RCC 7860 (cell line): ENCODE measurements around the gene CACNA2D3.
A peak's percentile ranks its signal among the peaks of the same experiment; 100 is the strongest.

Experiments used
- DNase-seq: peaks from one replicate; pipeline ENCODE4 v3.0.0-alpha.2; 2015; ENCODE audit warnings: low spot score
- FAIRE-seq: peaks from 2 replicates; lab custom pipeline; 2012; peaks lifted over from hg19 to GRCh38; lab: Jason Lieb, UNC

CACNA2D3 gene

GRCh38 chr3:54713031-54713430 lies 590.7 kb downstream of the CACNA2D3 start:
- no peak for DNase-seq
- no peak for FAIRE-seq

- DNase-seq (no peak), FAIRE-seq (no peak)
Measured at GRCh38 chr3:54713455-54713854, 591.1 kb downstream of the CACNA2D3 start.

- FAIRE-seq, result no peak
- no peak for DNase-seq
Measured at GRCh38 chr3:54714035-54714434, 591.7 kb downstream of the CACNA2D3 start.

GRCh38 chr3:54717506-54717905 lies 595.2 kb downstream of the CACNA2D3 start:
- FAIRE-seq, result no peak
- no peak for DNase-seq

- FAIRE-seq (no peak), DNase-seq (no peak)
Measured at GRCh38 chr3:54719914-54720313, 597.6 kb downstream of the CACNA2D3 start.

- no peak for FAIRE-seq
- no peak for DNase-seq
Measured at GRCh38 chr3:54720604-54721003, 598.3 kb downstream of the CACNA2D3 start.

GRCh38 chr3:54731732-54732445 lies 609.5 kb downstream of the CACNA2D3 start:
- no peak for FAIRE-seq

GRCh38 chr3:54733106-54734006 lies 611.0 kb downstream of the CACNA2D3 start:
- FAIRE-seq (no peak), DNase-seq (no peak)

More at GRCh38 chr3:54731732-54732445, 609.5 kb downstream of the CACNA2D3 start:
- no peak for DNase-seq

DNA sequence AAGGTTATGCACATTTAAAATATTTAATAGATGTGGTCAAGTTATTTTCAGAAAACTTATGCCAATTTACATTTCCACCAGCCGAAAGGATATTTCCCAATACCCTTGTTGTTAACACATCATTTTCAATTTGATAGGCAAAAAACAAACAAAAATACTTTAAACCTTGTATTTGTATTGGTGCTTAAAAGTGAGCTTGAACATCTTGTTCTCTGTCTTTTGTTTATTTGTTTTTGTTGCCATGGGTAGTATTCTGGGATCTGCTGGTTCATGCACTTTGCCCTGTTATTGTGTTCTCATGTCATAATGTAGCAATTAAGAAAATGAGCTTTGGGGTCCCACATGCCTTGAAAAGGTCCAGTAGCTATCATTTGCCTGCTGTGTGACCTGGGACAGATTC lies 614.1 kb downstream of the CACNA2D3 start:
- DNase-seq (no peak), FAIRE-seq (no peak)

DNA sequence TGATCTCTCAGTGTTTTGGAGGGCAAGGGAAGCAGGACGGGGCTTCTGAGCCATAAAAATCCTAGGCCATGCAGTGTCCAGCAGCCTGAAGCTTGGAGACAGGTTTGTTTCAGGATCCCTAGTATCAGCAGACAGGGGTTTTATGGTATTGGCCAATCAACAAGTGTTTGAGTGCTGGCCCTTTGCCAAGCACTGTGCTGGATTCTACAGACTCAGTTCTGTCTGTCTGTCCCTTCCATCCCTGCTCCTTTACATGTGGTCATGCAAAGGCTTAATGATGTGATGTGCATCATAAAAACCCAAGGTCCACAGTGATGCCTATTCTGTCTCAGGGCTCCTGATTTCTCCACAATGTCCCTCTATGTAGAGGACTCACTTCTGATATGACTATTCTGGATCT lies 621.4 kb downstream of the CACNA2D3 start:
- DNase-seq, result no peak

GRCh38 chr3:54744291-54744690 lies 621.9 kb downstream of the CACNA2D3 start:
- no peak for FAIRE-seq

More for the DNA sequence above, 621.4 kb downstream of the CACNA2D3 start:
- no peak for FAIRE-seq

DNA sequence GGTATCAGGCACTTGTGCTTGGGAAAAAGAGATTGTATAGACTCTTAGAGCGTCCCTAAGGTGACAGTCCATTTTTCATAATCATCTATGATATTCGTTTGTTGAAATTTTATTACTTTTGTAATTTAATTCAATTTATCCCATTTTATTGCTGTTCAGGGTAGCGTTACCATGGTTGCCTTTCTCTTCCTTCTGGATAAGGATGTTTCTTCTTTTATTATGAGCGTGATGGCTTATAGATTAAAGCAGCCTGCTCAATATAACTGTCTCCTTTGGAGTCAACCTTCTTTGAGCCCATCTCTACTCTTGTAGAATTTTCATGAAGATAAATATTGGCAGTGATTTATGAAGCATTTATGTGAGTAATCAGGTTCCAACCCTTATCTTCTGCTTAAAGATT lies 623.5 kb downstream of the CACNA2D3 start:
- no peak for DNase-seq
- FAIRE-seq, result no peak

More at GRCh38 chr3:54744291-54744690, 621.9 kb downstream of the CACNA2D3 start:
- no peak for DNase-seq

DNA sequence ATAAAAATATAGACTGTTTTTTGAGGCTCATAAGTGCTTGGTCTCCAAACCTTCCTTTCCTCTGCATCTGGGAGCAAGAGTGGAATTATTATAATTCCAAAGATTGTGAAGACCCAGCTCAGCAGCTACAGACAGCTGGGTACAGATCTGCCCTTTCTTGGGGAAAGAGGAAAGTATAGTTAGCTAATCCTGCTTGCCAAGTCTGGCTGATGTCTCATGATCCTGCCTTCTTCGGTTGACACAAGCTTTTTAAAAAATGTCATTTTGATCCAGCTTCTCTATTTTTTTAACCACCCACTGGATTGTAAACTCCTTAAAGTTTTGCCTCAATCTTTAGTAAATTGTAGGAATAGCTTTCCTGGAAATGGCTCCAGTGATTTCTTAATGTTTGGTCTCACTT lies 624.4 kb downstream of the CACNA2D3 start:
- FAIRE-seq, result no peak
- no peak for DNase-seq

- no peak for FAIRE-seq
- no peak for DNase-seq
Measured at GRCh38 chr3:54755756-54756155, 633.4 kb downstream of the CACNA2D3 start.

DNA sequence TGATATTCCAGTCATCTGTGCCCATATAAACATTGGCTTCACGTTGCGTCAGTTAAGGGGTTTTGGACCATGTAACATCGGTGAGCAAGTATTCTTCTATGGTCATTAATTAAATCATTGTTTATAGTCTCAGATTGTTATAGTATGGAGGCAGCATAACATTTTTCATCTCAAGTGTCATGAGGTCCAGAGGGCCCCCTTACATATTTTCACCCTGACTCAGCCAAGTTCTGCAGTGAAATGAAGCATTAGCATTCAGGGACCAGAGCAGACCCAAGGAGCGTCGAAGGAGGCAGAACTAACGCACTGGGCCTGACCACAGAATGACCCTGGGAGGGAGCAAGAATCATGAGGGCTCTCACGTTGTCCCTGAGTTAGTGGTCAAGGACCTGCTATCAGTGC lies 634.0 kb downstream of the CACNA2D3 start:
- peak; percentile 96 for DNase-seq
- FAIRE-seq, result peak; percentile 90

GRCh38 chr3:54758461-54758860 lies 636.1 kb downstream of the CACNA2D3 start:
- FAIRE-seq (no peak), DNase-seq (no peak)

- DNase-seq, result no peak
- no peak for FAIRE-seq
Measured at GRCh38 chr3:54759166-54759565, 636.8 kb downstream of the CACNA2D3 start.

GRCh38 chr3:54760201-54760600 lies 637.8 kb downstream of the CACNA2D3 start:
- FAIRE-seq (no peak), DNase-seq (no peak)

- DNase-seq, result no peak
- no peak for FAIRE-seq
Measured at GRCh38 chr3:54761637-54762036, 639.3 kb downstream of the CACNA2D3 start.

GRCh38 chr3:54764911-54765310 lies 642.6 kb downstream of the CACNA2D3 start:
- FAIRE-seq (no peak), DNase-seq (no peak)

- no peak for DNase-seq
- no peak for FAIRE-seq
Measured at GRCh38 chr3:54771050-54771449, 648.7 kb downstream of the CACNA2D3 start.

DNA sequence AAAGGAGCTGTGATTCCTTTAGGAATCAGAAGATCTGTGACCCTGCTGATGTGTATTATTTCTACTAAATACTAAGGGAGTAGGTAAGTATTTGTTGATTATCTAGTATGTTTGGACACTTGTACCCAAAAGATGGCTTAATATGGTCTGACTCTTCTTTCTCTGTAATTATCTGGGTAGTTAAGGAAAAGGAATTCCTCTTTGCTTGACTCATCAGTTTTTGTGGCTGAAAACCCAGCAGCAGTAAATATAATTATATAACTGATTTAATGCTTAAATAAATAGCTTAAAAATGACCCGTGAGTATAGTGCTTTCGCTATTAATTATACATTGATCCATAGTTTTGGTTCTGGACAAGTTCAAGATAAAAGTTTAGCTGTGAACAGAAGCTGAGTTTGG lies 649.7 kb downstream of the CACNA2D3 start:
- DNase-seq (no peak), FAIRE-seq (no peak)
